Measurements from ENCODE around the gene KNG1.
A peak's percentile ranks its signal among the peaks of the same experiment; 100 is the strongest.

The KNG1 gene

GRCh38 chr3:186782542-186783057, 65.4 kb downstream of the KNG1 start:
- DNase-seq = no peak

GRCh38 chr3:186783058-186783730, 66.0 kb downstream of the KNG1 start, which contains the start of gene EIF4A2:
Gene EIF4A2 (plus strand): TSS chr3:186783577. CDS start chr3:186783611, 34 bp downstream.
- DNase-seq = peak; percentile 89 to 94

GRCh38 chr3:186783731-186784515, 66.8 kb downstream of the KNG1 start:
- peak; percentile 80 to 86 for DNase-seq

GRCh38 chr3:186784820-186785494, 67.8 kb downstream of the KNG1 start:
- no peak for DNase-seq

- no peak for DNase-seq
Observed at GRCh38 chr3:186785495-186786018, 68.4 kb downstream of the KNG1 start.

- no peak for DNase-seq
Observed at GRCh38 chr3:186786922-186787321, 69.8 kb downstream of the KNG1 start.

- peak in 1 of 2 donors; percentile 28 for DNase-seq
Observed at GRCh38 chr3:186787642-186788481, 70.7 kb downstream of the KNG1 start.

GRCh38 chr3:186788482-186789370, 71.6 kb downstream of the KNG1 start:
- peak in 1 of 2 donors; percentile 28 for DNase-seq

GRCh38 chr3:186789554-186790260, 72.5 kb downstream of the KNG1 start:
- DNase-seq = no peak

- peak in 1 of 2 donors; percentile 31 for DNase-seq
Observed at GRCh38 chr3:186790261-186790981, 73.3 kb downstream of the KNG1 start.

Measured in CD4-positive, alpha-beta T cell treated with Interferon alpha-2 for 1 hour (primary cell).